Spleen (tissue), 7 donors: ENCODE results near the gene SLC17A8.

Source experiments
- POLR2A ChIP-seq, 3 donors: fragments of 450-650 bp; IDR thresholded peaks; one replicate each; pipeline ENCODE4 v1.5.1; 2017; ENCODE audit warnings: antibody characterized with exemption in 3 of 3, mild to moderate bottlenecking in 1 of 3
- TF ChIP-seq, protein P1 (sequence below), 11 experiments: fragments of 200-600 bp in 7 of 11; fragments of 450-650 bp in 4 of 11; sonication (generic) in 4 of 11; IDR thresholded peaks in 8 of 11; conservative IDR thresholded peaks in 3 of 11; 1 replicate in 7 of 11; 2 replicates in 4 of 11; pipeline versions ENCODE4 v1.4.0 to v1.8.0; 2016 to 2021; ENCODE audit warnings: antibody characterized with exemption in 11 of 11, inconsistent platforms in 4 of 11, mild to moderate bottlenecking in 1 of 11
- donor health status: DM: no; HTN: no; CAD: no; lungs with moderate emphysema.
- donor health status: DM: no; HTN: no; CAD: no.
- donor health status: DM: no; HTN: no; CAD: no.

DNA sequence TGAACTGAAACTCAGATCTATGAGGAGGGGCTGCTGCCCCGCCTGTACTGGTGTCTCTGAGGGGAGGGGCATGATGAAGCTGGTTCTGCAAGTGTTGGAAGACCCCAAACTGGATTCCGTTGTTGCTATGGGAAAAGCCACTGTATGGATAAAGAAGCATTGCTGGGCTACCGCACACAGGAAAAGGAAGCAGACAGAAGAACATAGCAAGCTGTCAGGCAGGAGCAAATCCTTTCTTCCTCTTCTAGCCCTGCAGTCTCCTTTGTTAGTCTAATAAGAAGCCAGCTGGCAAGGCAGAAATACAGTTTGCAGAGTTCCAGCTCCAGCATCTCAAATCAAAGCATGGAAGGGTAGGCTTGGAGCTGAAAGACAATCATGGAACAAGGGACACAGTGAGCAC, 90.5 kb downstream of the SLC17A8 start:
- TF ChIP-seq, protein P1, sequence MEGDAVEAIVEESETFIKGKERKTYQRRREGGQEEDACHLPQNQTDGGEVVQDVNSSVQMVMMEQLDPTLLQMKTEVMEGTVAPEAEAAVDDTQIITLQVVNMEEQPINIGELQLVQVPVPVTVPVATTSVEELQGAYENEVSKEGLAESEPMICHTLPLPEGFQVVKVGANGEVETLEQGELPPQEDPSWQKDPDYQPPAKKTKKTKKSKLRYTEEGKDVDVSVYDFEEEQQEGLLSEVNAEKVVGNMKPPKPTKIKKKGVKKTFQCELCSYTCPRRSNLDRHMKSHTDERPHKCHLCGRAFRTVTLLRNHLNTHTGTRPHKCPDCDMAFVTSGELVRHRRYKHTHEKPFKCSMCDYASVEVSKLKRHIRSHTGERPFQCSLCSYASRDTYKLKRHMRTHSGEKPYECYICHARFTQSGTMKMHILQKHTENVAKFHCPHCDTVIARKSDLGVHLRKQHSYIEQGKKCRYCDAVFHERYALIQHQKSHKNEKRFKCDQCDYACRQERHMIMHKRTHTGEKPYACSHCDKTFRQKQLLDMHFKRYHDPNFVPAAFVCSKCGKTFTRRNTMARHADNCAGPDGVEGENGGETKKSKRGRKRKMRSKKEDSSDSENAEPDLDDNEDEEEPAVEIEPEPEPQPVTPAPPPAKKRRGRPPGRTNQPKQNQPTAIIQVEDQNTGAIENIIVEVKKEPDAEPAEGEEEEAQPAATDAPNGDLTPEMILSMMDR (IDR thresholded peaks at IDR 0.05 in 8 of 11, conservative IDR thresholded peaks at IDR 0.05 in 3 of 11): no peak
- TF ChIP-seq POLR2A (IDR thresholded peaks at IDR 0.05): no peak
